Fibroblast of pulmonary artery (primary cell): ENCODE data around the gene TSC1.
"Not testable (repeated sequence)": the region's sequence is repeated elsewhere in the genome, so short reads cannot be mapped to it uniquely, and the experiment has no call there.

Experiments used
- DNase-seq: peaks from one replicate; pipeline ENCODE4 v3.0.0-alpha.2; 2010; ENCODE audit warnings: low read depth
- H3K4me3 ChIP-seq: replicated peaks from 2 replicates; pipeline ENCODE4 v1.5.1; 2011; ENCODE audit warnings: low read depth, mild to moderate bottlenecking, control low read depth, low read length, moderate library complexity
- CTCF ChIP-seq: IDR thresholded peaks from 2 replicates; pipeline ENCODE4 v1.5.1; 2011; ENCODE audit warnings: mild to moderate bottlenecking, control low read depth, low read length, inconsistent platforms; ENCODE audit errors: missing control alignments

The TSC1 gene

GRCh38 chr9:132975961-132976360, 31.5 kb upstream of the TSC1 start:
- TF ChIP-seq CTCF, result no peak
- no peak for DNase-seq
- no peak overlapping the region for H3K4me3 ChIP-seq

GRCh38 chr9:132973713-132974112, 29.3 kb upstream of the TSC1 start:
- H3K4me3 ChIP-seq, result no peak overlapping the region
- no peak for TF ChIP-seq CTCF
- DNase-seq, result peak; percentile 21

GRCh38 chr9:132973166-132973565, 28.8 kb upstream of the TSC1 start:
- no peak for DNase-seq
- no peak overlapping the region for H3K4me3 ChIP-seq
- no peak for TF ChIP-seq CTCF

GRCh38 chr9:132970324-132971062, 26.1 kb upstream of the TSC1 start:
- no peak overlapping the region for H3K4me3 ChIP-seq
- no peak for TF ChIP-seq CTCF
- DNase-seq, result no peak

- no peak overlapping the region for H3K4me3 ChIP-seq
- no peak for DNase-seq
- TF ChIP-seq CTCF, result no peak
Measured at GRCh38 chr9:132969783-132970182, 25.4 kb upstream of the TSC1 start.

- not testable (repeated sequence) for H3K4me3 ChIP-seq, DNase-seq
Measured at GRCh38 chr9:132967908-132968307, 23.5 kb upstream of the TSC1 start.

GRCh38 chr9:132965478-132965877, 21.1 kb upstream of the TSC1 start:
- DNase-seq, result no peak
- no peak overlapping the region for H3K4me3 ChIP-seq
- no peak for TF ChIP-seq CTCF
